K562 (cell line): Measurements from ENCODE around the gene RGS14.

Source experiments
- ATF4 ChIP-seq: fragments of 450-650 bp; formaldehyde crosslinking; IDR thresholded peaks from 2 replicates; pipeline ENCODE4 v1.4.0; 2022; ENCODE audit warnings: mild to moderate bottlenecking, moderate library complexity
- BCLAF1 ChIP-seq, 2 experiments: fragments of 450-650 bp in 1 of 2; IDR thresholded peaks; 2 replicates each; pipeline ENCODE4 v1.6.1; 2011 to 2017; ENCODE audit warnings: low read depth in 2 of 2, antibody characterized with exemption in 1 of 2, borderline replicate concordance in 1 of 2, low read length in 1 of 2, mild to moderate bottlenecking in 1 of 2, mixed read lengths in 1 of 2; ENCODE audit not compliant: control insufficient read depth in 1 of 2
- BRF2 ChIP-seq: IDR thresholded peaks from 3 replicates; pipeline ENCODE4 v1.6.1; 2011; ENCODE audit warnings: borderline replicate concordance, mild to moderate bottlenecking; ENCODE audit not compliant: insufficient read length, insufficient read depth
- CBFB ChIP-seq: sonication (generic); formaldehyde crosslinking; IDR thresholded peaks from 2 replicates; pipeline ENCODE4 v1.4.0; 2020; ENCODE audit warnings: mild to moderate bottlenecking, missing genetic modification reagents
- ELF1 ChIP-seq: fragments of 200-800 bp; sonication (Bioruptor generic); IDR thresholded peaks from 2 replicates; pipeline ENCODE4 v1.6.1; 2016; ENCODE audit warnings: missing genetic modification characterization, missing compliant biosample characterization
- HDAC2 ChIP-seq: fragments of 450-650 bp; IDR thresholded peaks from 2 replicates; pipeline ENCODE4 v1.6.1; 2016; ENCODE audit warnings: mild to moderate bottlenecking
- MXI1 ChIP-seq: IDR thresholded peaks from 2 replicates; pipeline ENCODE4 v1.6.1; 2011; ENCODE audit warnings: low read depth, mild to moderate bottlenecking, improper control_type of control experiment, low read length
- PHF8 ChIP-seq: fragments of 200-600 bp; sonication (generic); IDR thresholded peaks from 2 replicates; pipeline ENCODE4 v1.6.1; 2012; ENCODE audit warnings: mixed run types, mild to moderate bottlenecking, inconsistent platforms, low read length, moderate library complexity, borderline replicate concordance
- POLR2A ChIP-seq: fragments of 450-650 bp; conservative IDR thresholded peaks from 2 replicates; pipeline ENCODE4 v1.6.1; 2016
- TRIM28 ChIP-seq: fragments of 450-650 bp; IDR thresholded peaks from 2 replicates; pipeline ENCODE4 v1.6.1; 2017
- YY1 ChIP-seq, 3 experiments: IDR thresholded peaks; 2 replicates each; pipeline ENCODE4 v1.6.1; 2011; ENCODE audit warnings: low read length in 2 of 3, mild to moderate bottlenecking in 2 of 3, moderate library complexity in 2 of 3, borderline replicate concordance in 1 of 3, control low read depth in 1 of 3, low read depth in 1 of 3; ENCODE audit not compliant: insufficient read depth in 3 of 3, insufficient replicate concordance in 2 of 3, control insufficient read depth in 1 of 3, insufficient read length in 1 of 3; ENCODE audit errors: extremely low read depth in 1 of 3
- ZNF696 ChIP-seq: fragments of 250-450 bp; sonication (Bioruptor Pico); conservative IDR thresholded peaks from 2 replicates; pipeline ENCODE4 v1.4.0; 2020; ENCODE audit warnings: mild to moderate bottlenecking, moderate library complexity

GRCh38 chr5:177372910-177373309 is 15.2 kb downstream of the RGS14 start:
- TF ChIP-seq TRIM28 (no peak), BRF2 (no peak), MXI1 (no peak), POLR2A (no peak), CBFB (CRISPR knock-in tag) (no peak), HDAC2 (no peak), ATF4 (CRISPR knock-in tag) (no peak), PHF8 (no peak), ELF1 (tag) (no peak), BCLAF1 (IDR thresholded peaks at IDR 0.05; ENCODE audit: borderline replicate concordance in 1 of 2, control insufficient read depth in 1 of 2, low read depth in 2 of 2, low read length in 1 of 2) (no peak), YY1 (IDR thresholded peaks at IDR 0.05; ENCODE audit: borderline replicate concordance in 1 of 3, control insufficient read depth in 1 of 3, extremely low read depth in 1 of 3, insufficient read depth in 3 of 3, insufficient read length in 1 of 3, insufficient replicate concordance in 2 of 3, low read depth in 1 of 3, low read length in 2 of 3) (no peak), ZNF696 (CRISPR knock-in tag) (no peak)
